ENCODE data around the gene CCNG2.
A peak's percentile ranks its signal among the peaks of the same experiment; 100 is the strongest.

CCNG2 gene

GRCh38 chr4:77184974-77185373 lies 28.0 kb downstream of the CCNG2 start:
- Mint-ChIP-seq H3K4me3 (no peak overlapping the region), H3K4me1 (no peaks in the 10 kb centered on the region), H3K36me3 (no peaks in the 10 kb centered on the region), H3K9me3 (no peaks in the 10 kb centered on the region), H3K27me3 (peaks cover 2% of the 10 kb centered on the region), H3K27ac (no peak overlapping the region)

- no peaks in the 10 kb centered on the region for H3K9me3 Mint-ChIP-seq
- H3K4me1 Mint-ChIP-seq = no peaks in the 10 kb centered on the region
- no peak overlapping the region for H3K4me3 Mint-ChIP-seq
- H3K36me3 Mint-ChIP-seq = no peaks in the 10 kb centered on the region
- no peak overlapping the region for H3K27ac Mint-ChIP-seq
- H3K27me3 Mint-ChIP-seq = peaks cover 2% of the 10 kb centered on the region
Measured at GRCh38 chr4:77185686-77186085, 28.7 kb downstream of the CCNG2 start.

GRCh38 chr4:77187322-77187721 lies 30.3 kb downstream of the CCNG2 start:
- Mint-ChIP-seq H3K4me1 (no peaks in the 10 kb centered on the region), H3K27ac (no peak overlapping the region), H3K27me3 (peaks cover 4% of the 10 kb centered on the region), H3K36me3 (no peaks in the 10 kb centered on the region), H3K4me3 (no peak overlapping the region), H3K9me3 (no peaks in the 10 kb centered on the region)

GRCh38 chr4:77188498-77189220 lies 31.7 kb downstream of the CCNG2 start:
- Mint-ChIP-seq H3K4me3 (no peak overlapping the region), H3K36me3 (no peaks in the 10 kb centered on the region), H3K27ac (no peak overlapping the region)

GRCh38 chr4:77189412-77189811 lies 32.4 kb downstream of the CCNG2 start:
- H3K4me3 Mint-ChIP-seq = no peak overlapping the region
- no peak overlapping the region for H3K27ac Mint-ChIP-seq
- H3K36me3 Mint-ChIP-seq = no peaks in the 10 kb centered on the region
- peaks cover 4% of the 10 kb centered on the region for H3K27me3 Mint-ChIP-seq
- H3K9me3 Mint-ChIP-seq = no peaks in the 10 kb centered on the region
- H3K4me1 Mint-ChIP-seq = peaks cover 15% of the 10 kb centered on the region

More at GRCh38 chr4:77188498-77189220, 31.7 kb downstream of the CCNG2 start:
- peaks cover 4% of the 10 kb centered on the region for H3K27me3 Mint-ChIP-seq
- H3K9me3 Mint-ChIP-seq = no peaks in the 10 kb centered on the region
- H3K4me1 Mint-ChIP-seq = peaks cover 8% of the 10 kb centered on the region

- Mint-ChIP-seq H3K36me3 (no peaks in the 10 kb centered on the region), H3K27ac (no peak overlapping the region), H3K9me3 (no peaks in the 10 kb centered on the region), H3K4me1 (peaks cover 18% of the 10 kb centered on the region), H3K4me3 (no peak overlapping the region), H3K27me3 (peaks cover 4% of the 10 kb centered on the region)
Measured at GRCh38 chr4:77190053-77190452, 33.0 kb downstream of the CCNG2 start.

- Mint-ChIP-seq H3K27me3 (peaks cover 2% of the 10 kb centered on the region), H3K27ac (peak overlapping the region; percentile 77), H3K4me1 (peaks cover 18% of the 10 kb centered on the region), H3K4me3 (peak overlapping the region; percentile 89), H3K36me3 (no peaks in the 10 kb centered on the region), H3K9me3 (no peaks in the 10 kb centered on the region)
Measured at GRCh38 chr4:77193046-77193445, 36.0 kb downstream of the CCNG2 start.

- peaks cover 18% of the 10 kb centered on the region for H3K4me1 Mint-ChIP-seq
- peaks cover 2% of the 10 kb centered on the region for H3K27me3 Mint-ChIP-seq
- H3K9me3 Mint-ChIP-seq = no peaks in the 10 kb centered on the region
- H3K4me3 Mint-ChIP-seq = peak overlapping the region; percentile 89
- no peaks in the 10 kb centered on the region for H3K36me3 Mint-ChIP-seq
- H3K27ac Mint-ChIP-seq = peak overlapping the region; percentile 77
Measured at GRCh38 chr4:77193511-77194102, 36.6 kb downstream of the CCNG2 start.

GRCh38 chr4:77194366-77194765 lies 37.4 kb downstream of the CCNG2 start:
- no peaks in the 10 kb centered on the region for H3K9me3 Mint-ChIP-seq
- H3K27me3 Mint-ChIP-seq = peaks cover 2% of the 10 kb centered on the region
- no peaks in the 10 kb centered on the region for H3K36me3 Mint-ChIP-seq
- H3K4me3 Mint-ChIP-seq = peak overlapping the region; percentile 89
- peaks cover 18% of the 10 kb centered on the region for H3K4me1 Mint-ChIP-seq
- no peak overlapping the region for H3K27ac Mint-ChIP-seq

- peaks cover 2% of the 10 kb centered on the region for H3K27me3 Mint-ChIP-seq
- no peak overlapping the region for H3K4me3 Mint-ChIP-seq
- H3K27ac Mint-ChIP-seq = no peak overlapping the region
- peaks cover 18% of the 10 kb centered on the region for H3K4me1 Mint-ChIP-seq
- no peaks in the 10 kb centered on the region for H3K36me3 Mint-ChIP-seq
- H3K9me3 Mint-ChIP-seq = no peaks in the 10 kb centered on the region
Measured at GRCh38 chr4:77194989-77195388, 38.0 kb downstream of the CCNG2 start.

- no peak overlapping the region for H3K27ac Mint-ChIP-seq
- no peak overlapping the region for H3K4me3 Mint-ChIP-seq
- peaks cover 2% of the 10 kb centered on the region for H3K27me3 Mint-ChIP-seq
- H3K36me3 Mint-ChIP-seq = no peaks in the 10 kb centered on the region
- H3K9me3 Mint-ChIP-seq = no peaks in the 10 kb centered on the region
- H3K4me1 Mint-ChIP-seq = peaks cover 18% of the 10 kb centered on the region
Measured at GRCh38 chr4:77196866-77197265, 39.9 kb downstream of the CCNG2 start.

- H3K27me3 Mint-ChIP-seq = no peaks in the 10 kb centered on the region
- H3K36me3 Mint-ChIP-seq = no peaks in the 10 kb centered on the region
- no peak overlapping the region for H3K27ac Mint-ChIP-seq
- no peak overlapping the region for H3K4me3 Mint-ChIP-seq
- H3K4me1 Mint-ChIP-seq = peaks cover 18% of the 10 kb centered on the region
- H3K9me3 Mint-ChIP-seq = no peaks in the 10 kb centered on the region
Measured at GRCh38 chr4:77197361-77197760, 40.4 kb downstream of the CCNG2 start.

- Mint-ChIP-seq H3K27me3 (no peaks in the 10 kb centered on the region), H3K36me3 (no peaks in the 10 kb centered on the region), H3K9me3 (no peaks in the 10 kb centered on the region), H3K27ac (no peak overlapping the region), H3K4me1 (peaks cover 18% of the 10 kb centered on the region), H3K4me3 (no peak overlapping the region)
Measured at GRCh38 chr4:77197831-77198230, 40.8 kb downstream of the CCNG2 start.

- no peak overlapping the region for H3K4me3 Mint-ChIP-seq
- H3K27ac Mint-ChIP-seq = no peak overlapping the region
- no peaks in the 10 kb centered on the region for H3K9me3 Mint-ChIP-seq
- no peaks in the 10 kb centered on the region for H3K36me3 Mint-ChIP-seq
- peaks cover 4% of the 10 kb centered on the region for H3K4me1 Mint-ChIP-seq
- H3K27me3 Mint-ChIP-seq = no peaks in the 10 kb centered on the region
Measured at GRCh38 chr4:77199276-77199675, 42.3 kb downstream of the CCNG2 start.

GRCh38 chr4:77199701-77200100 lies 42.7 kb downstream of the CCNG2 start:
- Mint-ChIP-seq H3K9me3 (no peaks in the 10 kb centered on the region), H3K4me1 (peaks cover under 1% of the 10 kb centered on the region), H3K27me3 (no peaks in the 10 kb centered on the region), H3K36me3 (no peaks in the 10 kb centered on the region), H3K27ac (no peak overlapping the region), H3K4me3 (no peak overlapping the region)

GRCh38 chr4:77201343-77201742 lies 44.3 kb downstream of the CCNG2 start:
- H3K36me3 Mint-ChIP-seq = no peaks in the 10 kb centered on the region
- no peaks in the 10 kb centered on the region for H3K9me3 Mint-ChIP-seq
- no peak overlapping the region for H3K27ac Mint-ChIP-seq
- no peak overlapping the region for H3K4me3 Mint-ChIP-seq
- no peaks in the 10 kb centered on the region for H3K4me1 Mint-ChIP-seq
- H3K27me3 Mint-ChIP-seq = no peaks in the 10 kb centered on the region

Measured in activated naive CD4-positive, alpha-beta T cell treated with anti-CD3 and anti-CD28 coated beads, Interleukin-2, amount 50 U/mL, for 24 hours (primary cell).